CD4-positive, alpha-beta T cell treated with Interleukin-2 at 100 ng/mL for 4 hours (primary cell): ENCODE results near the gene DNAI7.

Experiments used
- DNase-seq: peaks from one replicate; pipeline ENCODE4 v3.0.0-alpha.2; 2020; ENCODE audit warnings: low spot score

The DNAI7 gene

GRCh38 chr12:25195056-25195971 lies at the start of gene DNAI7, which contains the start of gene ETFRF1:
Gene DNAI7 (minus strand): TSS chr12:25195160. CDS start chr12:25195078, 82 bp downstream.
Gene ETFRF1 (plus strand): TSS chr12:25195237. CDS start chr12:25203957, 8,720 bp downstream.
- peak; percentile 97 for DNase-seq

GRCh38 chr12:25243680-25243990 lies 48.7 kb upstream of the DNAI7 start:
- DNase-seq, result no peak

GRCh38 chr12:25242981-25243679 lies 48.2 kb upstream of the DNAI7 start:
- DNase-seq, result no peak

GRCh38 chr12:25241167-25242020 lies 46.4 kb upstream of the DNAI7 start:
- DNase-seq, result peak; percentile 70

- no peak for DNase-seq
Observed at GRCh38 chr12:25236626-25237025, 41.7 kb upstream of the DNAI7 start.

GRCh38 chr12:25236190-25236589 lies 41.2 kb upstream of the DNAI7 start:
- no peak for DNase-seq

- no peak for DNase-seq
Observed at GRCh38 chr12:25213338-25213737, 18.4 kb upstream of the DNAI7 start.

GRCh38 chr12:25208554-25208953 lies 13.6 kb upstream of the DNAI7 start:
- no peak for DNase-seq

GRCh38 chr12:25207846-25208245 lies 12.9 kb upstream of the DNAI7 start:
- DNase-seq, result no peak

GRCh38 chr12:25207411-25207810 lies 12.5 kb upstream of the DNAI7 start:
- DNase-seq, result no peak

GRCh38 chr12:25202137-25202536 lies 7.2 kb upstream of the DNAI7 start:
- no peak for DNase-seq

GRCh38 chr12:25200703-25201102 lies 5.7 kb upstream of the DNAI7 start:
- DNase-seq, result no peak

GRCh38 chr12:25197608-25198007 lies 2.6 kb upstream of the DNAI7 start:
- no peak for DNase-seq

- DNase-seq, result no peak
Observed at GRCh38 chr12:25194722-25195055, 271 bp downstream of the DNAI7 start.

GRCh38 chr12:25194214-25194613 lies 746 bp downstream of the DNAI7 start:
- DNase-seq, result no peak

GRCh38 chr12:25190793-25191192 lies 4.2 kb downstream of the DNAI7 start:
- DNase-seq, result no peak

- no peak for DNase-seq
Observed at GRCh38 chr12:25189656-25190055, 5.3 kb downstream of the DNAI7 start.

- DNase-seq, result no peak
Observed at GRCh38 chr12:25187781-25188180, 7.2 kb downstream of the DNAI7 start.

GRCh38 chr12:25186788-25187402 lies 8.1 kb downstream of the DNAI7 start:
- peak; percentile 40 for DNase-seq

GRCh38 chr12:25186038-25186787 lies 8.7 kb downstream of the DNAI7 start:
- peak; percentile 50 for DNase-seq

- DNase-seq, result no peak
Observed at GRCh38 chr12:25184132-25184531, 10.8 kb downstream of the DNAI7 start.
